NCI-H226 (cell line): ENCODE results near the gene KLF16.
A peak's percentile ranks its signal among the peaks of the same experiment; 100 is the strongest.

ENCODE experiments used
- DNase-seq: peaks from one replicate; pipeline ENCODE4 v3.0.0-alpha.2; 2015

KLF16 gene

DNA sequence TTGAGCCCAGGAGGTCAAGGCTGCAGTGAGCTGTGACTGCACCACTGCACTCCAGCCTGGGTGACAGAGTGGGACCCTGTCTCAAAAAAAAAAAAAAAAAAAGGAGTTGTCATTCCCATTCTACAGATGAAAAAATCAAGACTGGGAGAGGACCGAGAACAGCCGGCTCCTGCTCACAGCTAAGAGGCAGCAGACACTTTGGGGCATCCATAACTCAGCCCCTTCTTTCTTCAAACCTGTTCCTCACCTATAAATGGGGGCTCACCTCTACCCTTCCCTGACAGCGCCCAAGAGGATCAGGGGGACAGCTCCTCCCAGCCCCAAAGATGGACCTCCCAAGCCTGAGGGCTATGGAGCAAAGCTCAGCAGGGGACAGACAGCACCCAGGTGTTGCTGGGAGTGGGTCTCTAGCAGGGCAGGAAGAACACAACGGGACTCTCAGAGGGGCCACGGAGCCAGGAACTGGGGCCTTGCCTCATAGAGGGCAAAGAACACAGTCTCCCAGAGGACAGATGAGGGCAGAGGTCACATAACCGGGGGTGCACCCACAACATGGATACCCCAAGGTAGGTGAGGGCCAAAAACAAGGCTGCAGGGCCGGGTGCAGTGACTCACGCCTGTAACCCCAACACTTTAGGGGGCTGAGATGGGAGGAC, 3.4 kb upstream of the KLF16 start:
- DNase-seq: no peak

GRCh38 chr19:1865172-1866010, 2.0 kb upstream of the KLF16 start:
- no peak for DNase-seq

- peak; percentile 45 for DNase-seq
Observed at GRCh38 chr19:1864480-1865171, 1.2 kb upstream of the KLF16 start.

DNA sequence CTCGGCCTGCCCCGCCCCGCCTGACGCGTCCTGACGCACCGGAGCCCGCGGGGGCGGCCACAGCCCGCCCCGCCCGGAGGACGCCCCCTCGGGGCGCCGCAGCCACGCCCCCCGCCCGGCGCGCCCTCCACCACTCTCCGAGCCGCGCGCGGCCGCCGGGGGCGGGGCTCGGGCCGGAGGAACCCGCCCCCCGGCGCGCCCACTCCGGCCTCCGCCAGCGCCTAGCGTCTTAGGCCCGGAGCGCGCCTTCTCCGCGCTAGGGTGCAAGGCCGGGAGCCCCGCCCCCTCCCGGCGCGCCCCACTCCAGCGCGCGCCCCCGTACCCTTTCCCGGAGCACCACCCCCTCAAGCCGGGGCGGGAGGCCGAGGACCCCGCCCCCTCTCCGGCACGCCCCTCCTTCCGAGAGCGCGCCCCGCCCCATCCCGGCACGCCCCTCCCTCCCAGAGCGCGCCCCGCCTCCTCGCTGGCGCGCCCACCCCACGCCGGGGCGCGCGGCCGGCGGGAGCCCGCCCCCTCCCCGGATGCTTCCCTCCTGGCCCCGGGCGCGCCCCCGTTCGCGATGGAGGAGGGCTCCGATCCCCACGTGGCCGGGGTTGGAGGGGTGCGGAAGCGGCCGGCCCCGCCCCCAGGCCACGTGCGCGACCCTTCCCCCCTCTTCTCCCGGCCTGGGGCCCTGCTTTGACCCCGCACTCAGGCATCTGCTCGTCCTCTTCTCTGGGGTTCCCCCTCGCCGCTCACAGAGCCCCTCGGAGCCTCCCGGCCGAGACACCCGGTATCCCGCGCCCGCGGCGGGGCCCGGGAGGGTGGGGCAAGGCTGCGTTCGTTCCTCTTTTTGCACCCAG, 480 bp upstream of the KLF16 start:
- DNase-seq: peak; percentile 88

DNA sequence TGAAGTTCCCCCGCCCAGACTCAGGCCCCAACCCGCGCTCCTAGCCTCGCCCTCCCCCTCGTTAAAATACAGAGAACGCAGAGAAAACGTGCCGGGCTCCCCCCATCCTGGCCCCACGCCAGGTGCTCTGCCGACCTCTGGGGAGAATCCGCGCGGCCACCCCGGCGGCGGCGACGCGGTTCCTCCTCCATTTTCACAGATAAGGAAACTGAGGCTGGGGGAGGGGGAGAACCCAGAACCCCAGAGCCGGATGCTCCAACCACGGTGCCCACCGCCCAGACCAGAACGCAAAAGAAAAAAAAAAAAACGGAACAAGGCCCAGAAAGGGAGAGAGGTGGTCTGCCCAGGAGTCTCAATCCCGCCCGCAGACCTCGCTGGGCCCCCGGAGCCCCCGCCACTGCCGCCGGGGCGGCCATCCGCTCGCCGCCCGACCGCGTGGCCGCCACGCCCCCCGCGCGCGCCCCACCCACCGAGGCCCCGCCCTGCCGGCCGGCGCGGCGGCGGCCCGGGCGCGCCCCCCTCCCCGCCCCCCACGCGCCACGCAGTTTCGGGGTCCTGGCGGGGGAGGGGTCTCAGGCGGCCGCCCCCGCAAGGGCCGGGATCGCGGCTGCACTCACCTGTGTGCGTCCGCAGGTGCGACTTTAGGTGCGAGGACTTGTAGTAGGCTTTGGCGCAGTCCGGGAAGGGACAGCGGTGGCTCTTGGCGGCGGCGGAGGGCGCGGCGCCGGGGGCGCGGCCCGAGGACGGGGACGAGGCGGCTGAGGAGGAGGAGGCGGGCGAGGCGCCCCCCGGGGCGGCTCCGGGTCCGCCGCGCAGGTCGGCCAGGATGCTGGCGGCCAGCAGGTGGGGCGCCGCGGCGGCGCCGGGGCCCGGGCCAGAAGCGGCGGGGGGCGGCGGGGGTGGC, 703 bp downstream of the KLF16 start:
- no peak for DNase-seq

DNA sequence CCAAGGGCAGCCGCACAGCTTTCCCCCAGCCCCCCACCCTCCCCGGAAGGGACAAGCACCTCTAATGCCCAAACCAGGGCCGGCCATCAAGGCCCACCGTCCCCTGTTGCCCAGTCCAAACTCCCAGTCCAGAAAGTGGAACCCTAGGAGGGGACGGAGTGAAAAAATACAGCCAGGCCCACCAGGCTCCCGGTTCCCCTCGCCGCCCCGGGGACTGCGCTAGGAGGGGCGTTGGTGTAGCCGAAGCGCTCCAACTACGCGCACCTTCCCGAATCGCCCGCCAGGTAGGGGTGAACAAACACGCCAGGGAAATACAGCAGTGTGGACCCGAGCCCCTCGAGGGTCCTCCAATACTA, 1.3 kb downstream of the KLF16 start:
- DNase-seq: no peak

GRCh38 chr19:1861599-1862031, 1.8 kb downstream of the KLF16 start:
- DNase-seq: no peak

- no peak for DNase-seq
Observed at GRCh38 chr19:1860821-1861598, 2.4 kb downstream of the KLF16 start.

DNA sequence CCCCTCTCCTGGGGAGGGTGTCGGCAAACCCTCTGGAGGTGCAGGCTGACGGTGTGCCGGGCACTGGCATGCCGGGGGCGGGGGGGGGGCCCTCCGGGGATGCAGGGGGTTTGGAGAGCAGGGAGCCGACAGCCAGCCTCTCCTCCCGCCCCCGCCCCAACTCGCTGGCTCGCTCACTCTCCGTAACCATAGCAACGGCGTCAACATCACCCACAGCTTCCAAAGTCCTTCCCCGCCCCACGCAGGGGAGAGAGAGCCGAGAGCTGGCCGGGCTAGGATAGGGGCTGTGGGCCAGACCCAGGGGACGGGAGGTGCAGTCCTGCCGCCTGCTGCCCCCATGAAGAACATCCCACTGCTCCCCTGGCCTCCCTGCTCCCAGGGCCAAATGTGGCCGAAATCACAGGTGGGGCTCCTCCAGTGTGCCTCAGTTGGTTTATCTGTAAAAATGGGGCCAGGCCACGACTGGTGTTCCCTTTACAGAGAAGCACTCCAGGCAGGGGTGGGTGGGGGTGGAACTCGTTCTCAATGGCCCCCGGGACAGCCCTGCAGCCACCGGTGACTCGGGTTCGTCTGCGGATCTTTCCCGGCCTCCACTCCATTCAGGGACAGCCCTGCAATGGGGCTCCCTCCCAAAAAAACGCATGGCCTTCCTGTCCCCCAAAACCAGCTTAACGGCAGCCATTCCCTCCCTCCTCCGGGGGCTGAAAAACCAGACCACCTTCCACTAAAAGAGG, 3.2 kb downstream of the KLF16 start:
- peak; percentile 54 for DNase-seq

GRCh38 chr19:1859331-1859781, 4.0 kb downstream of the KLF16 start:
- DNase-seq: no peak

DNA sequence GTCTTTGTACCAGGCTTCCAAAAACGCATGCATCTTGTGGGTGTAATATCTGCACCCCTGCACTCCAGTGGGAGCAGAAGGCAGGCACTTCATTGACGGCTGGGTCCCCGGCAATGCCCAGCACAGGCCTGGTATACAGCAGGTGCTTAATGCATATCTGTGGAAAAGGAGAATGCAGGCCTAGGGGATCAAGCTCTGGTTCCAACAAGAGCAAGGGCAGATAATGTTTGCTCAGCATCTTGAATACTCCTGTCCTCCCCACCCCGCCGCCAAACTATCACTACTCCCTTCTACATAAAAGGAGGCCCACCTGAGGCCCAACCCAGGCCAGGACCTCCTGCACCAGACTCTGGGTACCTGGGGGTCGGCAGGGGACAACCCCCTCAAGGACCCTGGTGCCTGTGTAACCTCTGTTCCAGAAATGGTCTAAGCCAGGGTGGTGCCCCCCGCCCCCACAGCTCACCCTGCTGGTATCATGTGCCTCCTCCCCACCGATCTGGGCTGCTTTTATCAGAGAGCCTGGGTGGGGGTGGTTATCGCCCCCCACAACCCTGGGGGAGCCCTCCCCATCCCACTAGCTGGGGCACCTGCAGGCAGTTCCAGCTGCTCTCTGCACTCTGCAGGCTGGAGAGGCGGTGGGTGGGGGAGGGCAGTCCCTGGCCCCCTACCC, 4.8 kb downstream of the KLF16 start:
- DNase-seq: no peak

- no peak for DNase-seq
Observed at GRCh38 chr19:1857648-1858326, 5.6 kb downstream of the KLF16 start.

- DNase-seq: peak; percentile 83
Observed at GRCh38 chr19:1856698-1857603, 6.4 kb downstream of the KLF16 start.

- DNase-seq: no peak
Observed at GRCh38 chr19:1856345-1856697, 7.1 kb downstream of the KLF16 start.

DNA sequence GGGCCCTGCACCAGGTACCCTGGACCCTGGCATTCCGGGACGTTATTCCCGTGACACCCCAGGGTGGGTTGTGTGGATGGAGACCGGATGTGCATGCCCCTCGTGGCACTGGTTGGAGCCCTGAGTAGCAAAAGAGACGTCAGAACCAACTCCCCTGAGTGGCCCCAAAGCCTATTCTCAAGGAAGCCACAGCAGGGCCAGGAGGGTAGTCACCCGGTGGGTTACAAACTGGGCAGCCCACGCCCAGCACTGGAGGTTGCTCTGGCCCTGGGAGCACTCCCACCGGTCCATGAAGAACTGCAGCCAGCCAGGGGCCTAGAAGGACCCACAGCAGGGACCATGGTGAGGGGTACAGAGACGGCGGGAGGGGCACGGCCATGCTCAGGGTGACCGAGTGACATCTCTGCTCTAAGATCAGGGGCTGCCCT, 7.5 kb downstream of the KLF16 start:
- no peak for DNase-seq

DNA sequence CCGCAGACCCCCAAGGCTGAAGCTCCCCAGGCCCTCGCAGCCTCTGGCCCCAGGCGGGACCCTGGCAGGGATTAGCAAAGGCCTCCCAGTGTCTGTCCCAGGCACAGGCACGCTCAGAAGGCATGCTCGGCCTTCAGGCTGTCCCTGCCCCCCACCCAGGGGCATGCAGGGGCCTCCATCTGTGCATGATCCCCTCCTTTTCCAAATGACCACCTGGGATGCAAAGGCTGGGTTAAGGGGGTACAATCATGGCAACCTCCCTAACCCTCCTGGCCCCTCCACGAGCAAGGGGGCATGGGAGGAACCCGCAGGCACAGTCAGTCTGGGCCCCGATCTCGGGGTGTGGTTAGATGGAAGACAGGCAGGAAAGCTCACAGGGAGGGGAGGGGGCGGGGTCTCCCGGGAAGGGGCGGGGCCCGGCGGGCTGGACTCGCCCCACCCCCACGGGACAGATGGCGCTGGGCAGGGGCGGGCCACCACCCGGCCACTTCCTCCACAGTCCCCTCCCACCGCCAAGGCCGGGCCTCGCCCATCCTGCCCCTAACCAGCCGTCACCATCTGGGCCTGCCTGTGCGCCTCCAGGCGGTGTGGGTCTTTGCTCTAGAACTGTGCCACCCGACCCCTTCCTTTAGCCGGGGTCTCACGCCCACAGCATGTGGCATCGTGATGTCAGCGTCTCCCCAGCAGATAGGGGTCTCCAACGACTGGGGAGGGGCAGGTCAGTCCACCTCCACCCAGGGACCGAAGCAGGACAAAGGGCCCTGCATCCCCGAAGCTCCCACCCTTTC, 8.1 kb downstream of the KLF16 start:
- DNase-seq: peak; percentile 62

DNA sequence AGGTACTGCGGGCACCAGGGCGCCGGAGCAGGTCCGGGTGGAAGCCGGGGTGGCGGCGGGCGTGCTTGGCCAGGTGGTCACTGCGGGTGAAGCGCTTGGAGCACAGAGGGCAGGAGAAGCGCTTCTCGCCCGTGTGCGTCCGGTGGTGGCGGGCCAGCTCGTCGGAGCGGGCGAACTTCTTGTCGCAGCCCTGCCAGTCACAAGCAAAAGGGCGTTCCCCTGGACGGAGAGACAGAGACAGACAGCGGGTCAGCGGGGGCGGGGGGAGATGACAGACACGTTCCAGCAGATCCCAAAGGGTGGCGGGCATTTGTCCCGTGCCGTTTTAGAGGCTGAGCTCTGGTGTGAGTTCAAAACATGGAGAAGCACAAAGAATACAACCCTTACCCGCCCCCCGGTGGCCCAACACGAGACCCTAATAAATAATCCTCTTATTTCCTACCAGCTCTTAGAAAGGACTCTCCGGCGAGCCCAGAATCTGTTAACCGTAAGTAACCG, 8.8 kb downstream of the KLF16 start:
- DNase-seq: no peak
